Endothelial cell of umbilical vein (primary cell): ENCODE results near the gene GALR3.

Source experiments
- EZH2 ChIP-seq: IDR thresholded peaks from 2 replicates; pipeline ENCODE4 v1.6.1; 2012; ENCODE audit warnings: borderline replicate concordance, low read depth, mild to moderate bottlenecking, moderate library complexity, low read length, inconsistent platforms; ENCODE audit not compliant: severe bottlenecking
- FOS ChIP-seq: IDR thresholded peaks from 2 replicates; pipeline ENCODE4 v1.6.1; 2011; ENCODE audit warnings: mild to moderate bottlenecking, low read length, moderate library complexity, borderline replicate concordance; ENCODE audit not compliant: insufficient read depth
- GATA2 ChIP-seq: IDR thresholded peaks from 2 replicates; pipeline ENCODE4 v1.7.0; 2011; ENCODE audit warnings: low read depth, mild to moderate bottlenecking, moderate library complexity, mixed read lengths, low read length; ENCODE audit not compliant: insufficient read length, insufficient read depth
- MYC ChIP-seq: IDR thresholded peaks from one replicate; pipeline ENCODE4 v1.6.1; 2011; ENCODE audit warnings: mild to moderate bottlenecking, low read depth, low read length
- POLR2A ChIP-seq: IDR thresholded peaks from 2 replicates; pipeline ENCODE4 v1.6.1; 2012; ENCODE audit warnings: low read depth, mild to moderate bottlenecking, control low read depth, low read length
- POLR2AphosphoS5 ChIP-seq: IDR thresholded peaks from 2 replicates; pipeline ENCODE4 v1.6.1; 2012; ENCODE audit warnings: low read depth, mild to moderate bottlenecking, control low read depth, low read length, moderate library complexity; ENCODE audit not compliant: insufficient read depth
- TF ChIP-seq, protein P1 (sequence below), 2 donors: IDR thresholded peaks; 1 replicate in 1 of 2; 2 replicates in 1 of 2; pipeline ENCODE4 v1.5.1; 2011; ENCODE audit warnings: low read length in 2 of 2, mild to moderate bottlenecking in 2 of 2, moderate library complexity in 2 of 2, control low read depth in 1 of 2, inconsistent platforms in 1 of 2, low read depth in 1 of 2; ENCODE audit not compliant: insufficient read depth in 1 of 2; ENCODE audit errors: extremely low read depth in 1 of 2
- TF ChIP-seq, protein P2 (sequence below): IDR thresholded peaks from 2 replicates; pipeline ENCODE4 v1.6.1; 2011; ENCODE audit not compliant: insufficient read depth, insufficient read length

DNA sequence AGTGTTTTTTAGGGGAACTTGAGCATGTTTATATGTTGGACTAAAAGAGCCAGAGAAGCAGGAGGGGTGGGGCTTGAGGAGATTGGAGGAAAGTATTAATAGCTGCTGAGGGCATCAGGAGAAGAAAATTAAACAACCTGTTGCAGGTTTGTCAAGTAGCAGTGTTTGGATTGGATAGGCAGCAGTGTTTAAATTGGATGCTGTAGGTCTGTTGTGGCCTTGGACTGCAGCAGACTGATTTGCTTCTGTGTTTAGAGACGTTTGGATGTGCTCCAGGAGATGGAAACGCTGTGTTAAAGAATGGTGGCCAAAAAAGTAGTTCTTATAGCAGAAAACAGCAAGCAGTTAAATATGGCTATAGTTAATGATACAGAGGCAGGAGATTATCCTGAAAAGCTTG lies 31.8 kb downstream of the GALR3 start:
- TF ChIP-seq, protein P1, sequence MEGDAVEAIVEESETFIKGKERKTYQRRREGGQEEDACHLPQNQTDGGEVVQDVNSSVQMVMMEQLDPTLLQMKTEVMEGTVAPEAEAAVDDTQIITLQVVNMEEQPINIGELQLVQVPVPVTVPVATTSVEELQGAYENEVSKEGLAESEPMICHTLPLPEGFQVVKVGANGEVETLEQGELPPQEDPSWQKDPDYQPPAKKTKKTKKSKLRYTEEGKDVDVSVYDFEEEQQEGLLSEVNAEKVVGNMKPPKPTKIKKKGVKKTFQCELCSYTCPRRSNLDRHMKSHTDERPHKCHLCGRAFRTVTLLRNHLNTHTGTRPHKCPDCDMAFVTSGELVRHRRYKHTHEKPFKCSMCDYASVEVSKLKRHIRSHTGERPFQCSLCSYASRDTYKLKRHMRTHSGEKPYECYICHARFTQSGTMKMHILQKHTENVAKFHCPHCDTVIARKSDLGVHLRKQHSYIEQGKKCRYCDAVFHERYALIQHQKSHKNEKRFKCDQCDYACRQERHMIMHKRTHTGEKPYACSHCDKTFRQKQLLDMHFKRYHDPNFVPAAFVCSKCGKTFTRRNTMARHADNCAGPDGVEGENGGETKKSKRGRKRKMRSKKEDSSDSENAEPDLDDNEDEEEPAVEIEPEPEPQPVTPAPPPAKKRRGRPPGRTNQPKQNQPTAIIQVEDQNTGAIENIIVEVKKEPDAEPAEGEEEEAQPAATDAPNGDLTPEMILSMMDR (IDR thresholded peaks at IDR 0.05; ENCODE audit: extremely low read depth in 1 of 2, insufficient read depth in 1 of 2, low read depth in 1 of 2, low read length in 2 of 2): no peak
- no peak for TF ChIP-seq POLR2A
- TF ChIP-seq MYC: no peak
- no peak for TF ChIP-seq FOS
- no peak for TF ChIP-seq EZH2
- TF ChIP-seq, protein P2, sequence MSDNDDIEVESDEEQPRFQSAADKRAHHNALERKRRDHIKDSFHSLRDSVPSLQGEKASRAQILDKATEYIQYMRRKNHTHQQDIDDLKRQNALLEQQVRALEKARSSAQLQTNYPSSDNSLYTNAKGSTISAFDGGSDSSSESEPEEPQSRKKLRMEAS: no peak
- no peak for TF ChIP-seq POLR2AphosphoS5
- TF ChIP-seq GATA2: no peak
